Measurements from ENCODE around the gene SRGAP3.

SRGAP3 gene

DNA sequence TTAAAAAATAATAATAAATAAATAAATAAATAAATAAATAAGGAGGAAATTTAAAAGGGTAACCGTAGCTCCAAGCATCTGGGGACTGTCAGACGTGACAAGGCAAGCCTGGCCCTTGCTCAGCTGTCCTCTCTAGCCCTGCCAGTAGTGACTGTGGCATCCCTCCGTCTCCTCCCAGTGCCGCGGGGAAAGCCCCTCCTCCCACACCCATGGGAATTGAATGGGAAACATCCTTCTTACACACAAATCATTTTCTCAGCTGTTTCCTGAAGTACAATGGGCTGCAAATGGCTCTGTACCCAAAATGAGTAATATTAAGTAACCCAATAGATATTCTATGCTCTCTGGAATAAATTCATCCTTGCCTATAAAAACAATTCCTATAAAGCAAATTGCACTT, 184.6 kb downstream of the SRGAP3 start:
- Histone ChIP-seq H3K4me1 (ENCODE audit: control insufficient read depth in 5 of 5, insufficient read depth in 5 of 5, low read length in 5 of 5) (peaks cover 0 to 17% (median 6%) of the 10 kb centered on the region in 5 donors), H3K27me3 (ENCODE audit: control insufficient read depth in 5 of 5, insufficient read depth in 4 of 5, low read length in 5 of 5) (peaks cover 0 to under 1% (median 0%) of the 10 kb centered on the region in 5 donors), H3K9me3 (ENCODE audit: control insufficient read depth in 5 of 5, low read length in 5 of 5) (peaks cover 0 to 4% (median 0%) of the 10 kb centered on the region in 5 donors), H3K27ac (ENCODE audit: low read depth, low read length) (no peak overlapping the region), H3K36me3 (ENCODE audit: control insufficient read depth in 5 of 5, insufficient read depth in 5 of 5, low read length in 5 of 5) (no peaks in the 10 kb centered on the region), H3K9ac (ENCODE audit: low read length in 5 of 5) (no peak overlapping the region), H3K4me3 (ENCODE audit: low read depth in 1 of 5, low read length in 5 of 5) (no peak overlapping the region)

DNA sequence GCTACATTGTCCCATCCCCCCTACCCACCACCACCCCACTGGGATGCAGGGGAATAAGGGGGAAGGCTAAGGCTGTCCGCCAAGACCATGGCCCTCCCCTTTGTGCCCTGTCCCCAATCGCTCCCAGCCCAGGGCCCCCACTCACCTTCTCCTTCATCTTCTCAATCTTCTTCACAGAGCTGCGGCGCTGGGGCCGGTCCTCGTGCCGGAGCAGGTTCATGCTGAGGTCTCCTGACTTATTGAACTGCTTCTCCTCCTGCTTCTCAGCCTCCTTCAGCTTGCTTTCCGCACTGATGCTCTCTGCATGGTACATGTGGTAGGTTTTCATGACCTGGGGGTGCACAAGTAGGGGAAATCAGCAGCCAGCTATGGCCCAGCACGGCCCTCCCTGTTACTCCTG, 185.2 kb downstream of the SRGAP3 start:
- Histone ChIP-seq H3K4me1 (ENCODE audit: control insufficient read depth in 5 of 5, insufficient read depth in 5 of 5, low read length in 5 of 5) (peaks cover 0 to 17% (median 6%) of the 10 kb centered on the region in 5 donors), H3K27me3 (ENCODE audit: control insufficient read depth in 5 of 5, insufficient read depth in 4 of 5, low read length in 5 of 5) (no peaks in the 10 kb centered on the region), H3K27ac (ENCODE audit: low read depth, low read length) (no peak overlapping the region), H3K4me3 (ENCODE audit: low read depth in 1 of 5, low read length in 5 of 5) (no peak overlapping the region), H3K36me3 (ENCODE audit: control insufficient read depth in 5 of 5, insufficient read depth in 5 of 5, low read length in 5 of 5) (peaks cover 0 to 3% (median 0%) of the 10 kb centered on the region in 5 donors), H3K9ac (ENCODE audit: low read length in 5 of 5) (no peak overlapping the region), H3K9me3 (ENCODE audit: control insufficient read depth in 5 of 5, low read length in 5 of 5) (peaks cover 0 to 4% (median 0%) of the 10 kb centered on the region in 5 donors)

DNA sequence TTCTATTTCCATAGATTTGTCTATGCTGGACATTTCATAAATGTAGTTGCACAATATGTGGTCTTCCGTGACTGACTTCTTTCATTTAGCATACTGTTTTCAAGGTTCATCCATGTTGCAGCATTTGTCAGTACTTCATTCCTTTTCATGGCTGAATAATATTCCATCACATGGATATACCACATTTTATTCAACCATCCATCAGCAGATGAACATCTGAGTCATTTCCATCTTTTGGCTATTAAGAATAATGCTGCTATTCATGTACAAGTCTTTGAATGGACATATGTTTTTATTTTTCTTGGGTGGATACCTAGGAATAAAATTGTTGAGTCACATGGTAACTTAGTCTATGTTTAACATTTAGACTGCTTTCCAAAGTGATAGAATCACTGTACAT, 186.9 kb downstream of the SRGAP3 start:
- Histone ChIP-seq H3K27me3 (ENCODE audit: control insufficient read depth in 5 of 5, insufficient read depth in 4 of 5, low read length in 5 of 5) (no peaks in the 10 kb centered on the region), H3K36me3 (ENCODE audit: control insufficient read depth in 5 of 5, insufficient read depth in 5 of 5, low read length in 5 of 5) (peaks cover 0 to 8% (median 0%) of the 10 kb centered on the region in 5 donors), H3K27ac (ENCODE audit: low read depth, low read length) (no peak overlapping the region)

DNA sequence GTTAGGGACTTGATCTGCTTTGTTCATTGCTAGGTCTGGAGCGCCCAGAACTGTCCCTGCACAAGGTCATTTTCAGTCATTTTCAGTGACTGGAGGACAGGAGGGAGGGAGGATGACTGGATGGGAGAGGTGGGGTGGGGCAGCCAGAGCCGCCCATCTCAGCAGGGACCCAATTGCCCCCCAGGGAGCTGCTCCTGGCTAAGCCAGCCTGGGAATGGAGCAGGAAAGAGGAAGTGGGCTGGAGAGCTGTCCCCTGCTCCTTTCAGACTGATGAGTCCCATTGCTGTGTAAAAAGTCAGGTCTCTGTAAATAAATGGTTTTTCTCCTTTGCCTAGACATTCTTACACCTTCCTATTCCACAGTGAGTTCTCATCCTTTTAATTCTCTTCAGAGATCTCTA, 187.8 kb downstream of the SRGAP3 start:
- Histone ChIP-seq H3K4me3 (ENCODE audit: low read depth in 1 of 5, low read length in 5 of 5) (no peak overlapping the region), H3K36me3 (ENCODE audit: control insufficient read depth in 5 of 5, insufficient read depth in 5 of 5, low read length in 5 of 5) (peaks cover 0 to 8% (median 0%) of the 10 kb centered on the region in 5 donors), H3K9me3 (ENCODE audit: control insufficient read depth in 5 of 5, low read length in 5 of 5) (peaks cover 0 to 4% (median 0%) of the 10 kb centered on the region in 5 donors), H3K9ac (ENCODE audit: low read length in 5 of 5) (no peak overlapping the region), H3K4me1 (ENCODE audit: control insufficient read depth in 5 of 5, insufficient read depth in 5 of 5, low read length in 5 of 5) (peaks cover 0 to 13% (median 6%) of the 10 kb centered on the region in 5 donors), H3K27ac (ENCODE audit: low read depth, low read length) (no peak overlapping the region), H3K27me3 (ENCODE audit: control insufficient read depth in 5 of 5, insufficient read depth in 4 of 5, low read length in 5 of 5) (no peaks in the 10 kb centered on the region)

More for the DNA sequence above, 186.9 kb downstream of the SRGAP3 start:
- Histone ChIP-seq H3K4me1 (ENCODE audit: control insufficient read depth in 5 of 5, insufficient read depth in 5 of 5, low read length in 5 of 5) (peaks cover 0 to 17% (median 6%) of the 10 kb centered on the region in 5 donors), H3K9ac (ENCODE audit: low read length in 5 of 5) (no peak overlapping the region), H3K9me3 (ENCODE audit: control insufficient read depth in 5 of 5, low read length in 5 of 5) (peaks cover 0 to 4% (median 0%) of the 10 kb centered on the region in 5 donors), H3K4me3 (ENCODE audit: low read depth in 1 of 5, low read length in 5 of 5) (no peak overlapping the region)

DNA sequence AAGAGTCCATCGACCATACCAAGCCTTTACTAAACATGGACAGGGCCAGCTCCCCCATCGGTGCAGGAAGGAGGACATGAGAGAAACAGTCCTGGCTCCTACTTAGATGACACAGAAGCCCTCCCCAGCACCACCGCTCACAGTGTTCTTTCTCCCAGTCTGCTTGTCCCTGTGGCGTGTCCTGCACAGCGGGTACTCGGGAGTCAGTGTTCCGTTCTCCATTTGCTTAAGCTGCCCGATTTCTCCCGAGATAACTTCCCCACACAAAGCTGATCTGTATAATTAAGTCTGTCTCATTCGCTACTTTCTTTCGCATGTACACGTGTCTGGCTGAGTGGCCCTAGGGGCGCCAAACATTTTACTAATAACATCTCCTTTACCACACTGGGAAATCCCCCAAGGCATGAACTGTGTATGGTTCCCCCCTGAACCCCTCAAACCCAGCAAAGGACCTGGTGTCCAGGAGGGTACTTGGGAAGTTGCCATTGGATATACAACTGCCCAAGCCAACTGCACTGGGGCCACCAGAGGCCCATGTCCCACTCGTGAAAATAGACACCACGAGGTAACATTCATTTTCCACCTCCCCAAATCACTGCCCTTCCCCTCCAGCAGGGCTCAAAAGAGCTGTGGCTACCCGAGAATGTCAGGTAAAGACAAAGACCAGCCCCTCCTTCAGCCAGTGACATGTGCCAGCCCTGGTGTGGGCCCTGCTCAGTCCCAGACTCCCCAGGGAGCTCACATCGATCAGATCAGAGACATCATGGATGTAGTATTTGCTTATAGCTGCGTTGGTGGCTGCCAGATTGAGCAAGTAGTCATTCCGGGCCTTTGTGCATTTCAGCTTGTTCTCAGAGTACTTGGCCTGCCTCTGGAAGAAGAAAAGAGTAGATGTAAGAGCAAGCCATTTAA, 189.7 kb downstream of the SRGAP3 start:
- Histone ChIP-seq H3K9ac (ENCODE audit: low read length in 5 of 5) (no peak overlapping the region), H3K4me3 (ENCODE audit: low read depth in 1 of 5, low read length in 5 of 5) (no peak overlapping the region), H3K36me3 (ENCODE audit: control insufficient read depth in 5 of 5, insufficient read depth in 5 of 5, low read length in 5 of 5) (peaks cover 0 to 11% (median 0%) of the 10 kb centered on the region in 5 donors), H3K27me3 (ENCODE audit: control insufficient read depth in 5 of 5, insufficient read depth in 4 of 5, low read length in 5 of 5) (no peaks in the 10 kb centered on the region), H3K27ac (ENCODE audit: low read depth, low read length) (no peak overlapping the region), H3K9me3 (ENCODE audit: control insufficient read depth in 5 of 5, low read length in 5 of 5) (peaks cover 0 to 4% (median 0%) of the 10 kb centered on the region in 5 donors), H3K4me1 (ENCODE audit: control insufficient read depth in 5 of 5, insufficient read depth in 5 of 5, low read length in 5 of 5) (peaks cover 0 to 5% (median 0%) of the 10 kb centered on the region in 5 donors)

DNA sequence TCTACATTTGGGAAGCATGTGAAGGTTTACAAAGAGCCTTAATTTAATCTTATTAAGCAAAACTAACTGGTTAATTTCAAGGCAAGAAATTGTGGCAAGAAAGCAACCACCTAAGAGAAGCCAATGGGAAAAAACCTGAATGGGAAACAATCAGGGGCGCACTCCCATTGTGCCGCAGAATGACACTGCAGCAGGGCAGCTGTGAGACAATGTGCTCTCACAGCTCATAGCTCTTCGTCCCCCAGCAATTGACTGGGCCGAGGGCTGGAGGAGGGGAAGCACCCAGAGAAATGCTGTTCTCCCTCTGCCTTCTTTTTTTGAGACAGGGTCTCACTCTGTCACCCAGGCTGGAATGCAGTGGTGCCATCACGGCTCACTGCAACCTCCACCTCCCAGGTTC, 192.9 kb downstream of the SRGAP3 start:
- Histone ChIP-seq H3K27ac (ENCODE audit: low read depth, low read length) (no peak overlapping the region), H3K36me3 (ENCODE audit: control insufficient read depth in 5 of 5, insufficient read depth in 5 of 5, low read length in 5 of 5) (peaks cover 0 to 17% (median 0%) of the 10 kb centered on the region in 5 donors)

DNA sequence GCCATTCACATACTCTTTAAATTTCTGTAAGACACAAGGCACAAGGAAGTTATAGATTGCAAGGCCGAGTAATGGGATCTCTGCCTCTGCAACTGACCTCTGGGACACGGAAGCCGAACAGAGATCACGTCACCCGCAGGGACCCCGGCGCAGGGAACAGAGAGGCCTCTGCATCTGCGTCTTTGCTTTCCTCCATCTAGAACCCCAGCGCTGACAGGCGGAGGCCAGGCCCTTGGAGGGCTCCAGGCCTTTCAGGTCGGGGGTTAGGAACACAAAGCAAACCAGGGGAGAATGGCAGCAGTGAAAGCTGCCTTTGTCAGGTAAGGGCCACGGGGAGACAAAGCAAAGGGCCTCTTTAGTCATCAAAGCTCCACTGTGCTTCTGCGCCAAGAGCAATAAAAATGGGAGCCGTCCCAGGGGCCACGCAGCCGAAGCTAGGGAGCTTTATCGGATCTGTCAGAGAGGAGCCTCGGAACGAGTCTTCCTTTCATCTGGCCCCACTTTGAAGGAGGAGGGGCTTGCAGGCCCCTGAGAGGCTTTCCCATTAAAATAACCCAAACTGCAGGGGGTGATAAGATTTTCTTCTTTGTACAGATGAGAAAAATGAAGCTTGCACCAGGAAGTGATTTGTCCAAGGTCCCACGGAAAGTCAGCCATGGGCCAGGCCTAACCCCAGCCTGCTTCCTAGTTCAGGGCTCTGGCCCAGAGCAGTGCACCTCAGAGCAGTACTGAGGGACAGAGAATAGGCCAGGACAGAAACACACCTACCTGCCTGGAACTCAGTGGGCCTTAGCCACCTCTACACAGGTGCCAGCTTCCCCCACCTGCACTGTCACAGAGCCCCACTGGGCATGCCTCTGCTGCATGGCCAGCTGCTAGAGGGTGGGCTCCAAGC, 201.7 kb downstream of the SRGAP3 start:
- H3K4me1 ChIP-seq (ENCODE audit: control insufficient read depth in 5 of 5, insufficient read depth in 5 of 5, low read length in 5 of 5) = no peaks in the 10 kb centered on the region
- H3K36me3 ChIP-seq (ENCODE audit: control insufficient read depth in 5 of 5, insufficient read depth in 5 of 5, low read length in 5 of 5) = peaks cover 0 to 4% (median 0%) of the 10 kb centered on the region in 5 donors
- no peaks in the 10 kb centered on the region for H3K27me3 ChIP-seq (ENCODE audit: control insufficient read depth in 5 of 5, insufficient read depth in 4 of 5, low read length in 5 of 5)
- no peaks in the 10 kb centered on the region for H3K9me3 ChIP-seq (ENCODE audit: control insufficient read depth in 5 of 5, low read length in 5 of 5)
- no peak overlapping the region for H3K27ac ChIP-seq (ENCODE audit: low read depth, low read length)
- no peak overlapping the region for H3K9ac ChIP-seq (ENCODE audit: low read length in 5 of 5)
- H3K4me3 ChIP-seq (ENCODE audit: low read depth in 1 of 5, low read length in 5 of 5) = no peak overlapping the region

More for the DNA sequence above, 192.9 kb downstream of the SRGAP3 start:
- H3K9me3 ChIP-seq (ENCODE audit: control insufficient read depth in 5 of 5, low read length in 5 of 5) = no peaks in the 10 kb centered on the region
- H3K27me3 ChIP-seq (ENCODE audit: control insufficient read depth in 5 of 5, insufficient read depth in 4 of 5, low read length in 5 of 5) = no peaks in the 10 kb centered on the region
- H3K4me3 ChIP-seq (ENCODE audit: low read depth in 1 of 5, low read length in 5 of 5) = no peak overlapping the region
- no peaks in the 10 kb centered on the region for H3K4me1 ChIP-seq (ENCODE audit: control insufficient read depth in 5 of 5, insufficient read depth in 5 of 5, low read length in 5 of 5)
- H3K9ac ChIP-seq (ENCODE audit: low read length in 5 of 5) = no peak overlapping the region

DNA sequence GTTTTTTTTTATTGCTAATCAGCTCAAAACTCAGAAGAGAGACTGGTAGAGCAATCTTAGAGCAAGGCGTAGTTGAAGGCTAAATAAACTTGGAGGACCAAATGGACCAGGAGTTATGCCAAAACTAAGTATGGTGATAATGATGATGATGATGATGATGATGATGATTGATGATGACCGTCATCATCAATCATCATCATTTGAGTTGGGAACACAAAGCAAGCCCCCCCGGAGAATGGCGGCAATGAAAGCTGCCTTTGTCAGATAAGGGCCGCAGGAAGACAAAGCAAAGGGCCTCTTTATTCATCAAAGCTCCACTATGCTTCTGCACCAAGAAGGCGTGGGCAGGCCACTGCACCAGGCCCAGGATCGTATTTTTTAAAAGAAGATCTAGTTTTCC, 204.1 kb downstream of the SRGAP3 start:
- Histone ChIP-seq H3K4me3 (ENCODE audit: low read depth in 1 of 5, low read length in 5 of 5) (no peak overlapping the region), H3K9ac (ENCODE audit: low read length in 5 of 5) (no peak overlapping the region), H3K9me3 (ENCODE audit: control insufficient read depth in 5 of 5, low read length in 5 of 5) (no peaks in the 10 kb centered on the region), H3K27ac (ENCODE audit: low read depth, low read length) (no peak overlapping the region), H3K4me1 (ENCODE audit: control insufficient read depth in 5 of 5, insufficient read depth in 5 of 5, low read length in 5 of 5) (no peaks in the 10 kb centered on the region), H3K36me3 (ENCODE audit: control insufficient read depth in 5 of 5, insufficient read depth in 5 of 5, low read length in 5 of 5) (peaks cover 0 to 3% (median 0%) of the 10 kb centered on the region in 5 donors), H3K27me3 (ENCODE audit: control insufficient read depth in 5 of 5, insufficient read depth in 4 of 5, low read length in 5 of 5) (no peaks in the 10 kb centered on the region)

DNA sequence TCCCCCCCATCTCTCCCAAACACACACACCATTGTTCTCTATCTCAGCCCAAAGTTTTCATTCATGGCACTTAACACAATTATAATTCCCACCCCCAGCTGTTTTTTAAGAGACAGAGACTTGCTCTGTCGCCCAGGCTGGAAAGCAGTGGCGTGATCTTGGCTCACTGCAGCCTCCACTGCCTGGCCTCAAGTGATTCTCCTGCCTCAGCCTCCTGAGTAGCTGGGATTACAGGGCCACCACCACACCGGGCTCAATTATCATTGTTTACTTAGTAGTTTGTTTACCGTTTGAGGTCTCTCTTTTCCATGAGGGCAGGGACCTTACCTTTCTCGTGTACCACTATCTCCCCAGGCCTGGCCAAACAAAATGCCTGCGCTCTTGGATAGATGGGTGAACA, 206.4 kb downstream of the SRGAP3 start:
- H3K4me1 ChIP-seq (ENCODE audit: control insufficient read depth in 5 of 5, insufficient read depth in 5 of 5, low read length in 5 of 5) = no peaks in the 10 kb centered on the region
- H3K9me3 ChIP-seq (ENCODE audit: control insufficient read depth in 5 of 5, low read length in 5 of 5) = no peaks in the 10 kb centered on the region
- no peak overlapping the region for H3K9ac ChIP-seq (ENCODE audit: low read length in 5 of 5)
- no peaks in the 10 kb centered on the region for H3K27me3 ChIP-seq (ENCODE audit: control insufficient read depth in 5 of 5, insufficient read depth in 4 of 5, low read length in 5 of 5)
- peaks cover 0 to 3% (median 0%) of the 10 kb centered on the region in 5 donors for H3K36me3 ChIP-seq (ENCODE audit: control insufficient read depth in 5 of 5, insufficient read depth in 5 of 5, low read length in 5 of 5)
- H3K27ac ChIP-seq (ENCODE audit: low read depth, low read length) = no peak overlapping the region
- H3K4me3 ChIP-seq (ENCODE audit: low read depth in 1 of 5, low read length in 5 of 5) = no peak overlapping the region
